ENCODE data around the gene PIGN.

Gene PIGN

GRCh38 chr18:62187543-62188510 is 971 bp upstream of the PIGN start:
- no peak overlapping the region for H4K5ac ChIP-seq (ENCODE audit: low read length)
- no CpG with 5 or more reads among the region's 54 CpGs for WGBS (ENCODE audit: extremely low coverage, insufficient coverage, low lambda C conversion rate)
- H3K4me1 ChIP-seq (ENCODE audit: control insufficient read depth, low read depth, low read length), result no peaks in the 10 kb centered on the region
- no peak overlapping the region for H3K23ac ChIP-seq (ENCODE audit: low read length)
- no peak overlapping the region for H2BK5ac ChIP-seq (ENCODE audit: low read length)
- H3K27ac ChIP-seq (ENCODE audit: low read depth, low read length), result peak overlapping the region; percentile 9
- H2BK120ac ChIP-seq (ENCODE audit: low read depth, low read length), result no peak overlapping the region
- H2AK5ac ChIP-seq (ENCODE audit: low read length), result no peak overlapping the region
- H3K27me3 ChIP-seq (ENCODE audit: insufficient read depth, low read length, poor library complexity), result no peaks in the 10 kb centered on the region
- no peak overlapping the region for H3K18ac ChIP-seq (ENCODE audit: low read length)
- peak; percentile 58 for DNase-seq
- H3K4me3 ChIP-seq (ENCODE audit: low read length), result peak overlapping the region; percentile 93
- peak overlapping the region; percentile 90 for H3K9ac ChIP-seq (ENCODE audit: low read length)
- no peak overlapping the region for H4K8ac ChIP-seq (ENCODE audit: low read depth, low read length)
- peak overlapping the region; percentile 15 for H3K4me2 ChIP-seq (ENCODE audit: low read length)
- peaks cover 8% of the 10 kb centered on the region for H3K79me1 ChIP-seq (ENCODE audit: low read length)
- H3K4ac ChIP-seq (ENCODE audit: low read depth, low read length), result peak overlapping the region; percentile 57
- no peak overlapping the region for H2BK15ac ChIP-seq (replicated peaks; ENCODE audit: low read depth)
- H3K56ac ChIP-seq (ENCODE audit: low read length), result peak overlapping the region; percentile 97
- H3K79me2 ChIP-seq (ENCODE audit: control insufficient read depth, insufficient read depth, low read length), result peaks cover 42% of the 10 kb centered on the region
- no peaks in the 10 kb centered on the region for H3K36me3 ChIP-seq (ENCODE audit: control insufficient read depth, insufficient read depth, low read length)

GRCh38 chr18:62186499-62186773 is 420 bp downstream of the PIGN start:
- H3K79me1 ChIP-seq (ENCODE audit: low read length), result peaks cover 9% of the 10 kb centered on the region
- peak overlapping the region; percentile 60 for H3K27ac ChIP-seq (ENCODE audit: low read depth, low read length)
- no peaks in the 10 kb centered on the region for H3K4me1 ChIP-seq (ENCODE audit: control insufficient read depth, low read depth, low read length)
- H3K4me3 ChIP-seq (ENCODE audit: low read length), result peak overlapping the region; percentile 60
- no peak overlapping the region for H2AK5ac ChIP-seq (ENCODE audit: low read length)
- no CpG with 5 or more reads among the region's 12 CpGs for WGBS (ENCODE audit: extremely low coverage, insufficient coverage, low lambda C conversion rate)
- no peak overlapping the region for H3K4ac ChIP-seq (ENCODE audit: low read depth, low read length)
- peak; percentile 89 for DNase-seq
- no peaks in the 10 kb centered on the region for H3K36me3 ChIP-seq (ENCODE audit: control insufficient read depth, insufficient read depth, low read length)
- no peak overlapping the region for H3K23ac ChIP-seq (ENCODE audit: low read length)
- H2BK120ac ChIP-seq (ENCODE audit: low read depth, low read length), result no peak overlapping the region
- H4K8ac ChIP-seq (ENCODE audit: low read depth, low read length), result no peak overlapping the region
- no peak overlapping the region for H3K18ac ChIP-seq (ENCODE audit: low read length)
- peak overlapping the region; percentile 31 for H2BK5ac ChIP-seq (ENCODE audit: low read length)
- peak overlapping the region; percentile 71 for H3K9ac ChIP-seq (ENCODE audit: low read length)
- peak overlapping the region; percentile 92 for H3K4me2 ChIP-seq (ENCODE audit: low read length)
- H3K79me2 ChIP-seq (ENCODE audit: control insufficient read depth, insufficient read depth, low read length), result peaks cover 31% of the 10 kb centered on the region
- H4K5ac ChIP-seq (ENCODE audit: low read length), result no peak overlapping the region
- no peaks in the 10 kb centered on the region for H3K27me3 ChIP-seq (ENCODE audit: insufficient read depth, low read length, poor library complexity)
- H2BK15ac ChIP-seq (replicated peaks; ENCODE audit: low read depth), result no peak overlapping the region
- H3K56ac ChIP-seq (ENCODE audit: low read length), result peak overlapping the region; percentile 88

GRCh38 chr18:62183578-62184195 is 3.2 kb downstream of the PIGN start:
- Histone ChIP-seq H3K9ac (ENCODE audit: low read length) (no peak overlapping the region), H2BK120ac (ENCODE audit: low read depth, low read length) (no peak overlapping the region), H3K4me3 (ENCODE audit: low read length) (no peak overlapping the region), H3K79me1 (ENCODE audit: low read length) (peaks cover 6% of the 10 kb centered on the region), H3K27ac (ENCODE audit: low read depth, low read length) (no peak overlapping the region), H3K4ac (ENCODE audit: low read depth, low read length) (no peak overlapping the region), H3K56ac (ENCODE audit: low read length) (no peak overlapping the region), H3K36me3 (ENCODE audit: control insufficient read depth, insufficient read depth, low read length) (no peaks in the 10 kb centered on the region), H3K23ac (ENCODE audit: low read length) (no peak overlapping the region), H3K4me2 (ENCODE audit: low read length) (no peak overlapping the region), H3K27me3 (ENCODE audit: insufficient read depth, low read length, poor library complexity) (no peaks in the 10 kb centered on the region), H4K5ac (ENCODE audit: low read length) (no peak overlapping the region), H2BK5ac (ENCODE audit: low read length) (no peak overlapping the region), H4K8ac (ENCODE audit: low read depth, low read length) (no peak overlapping the region), H2BK15ac (replicated peaks; ENCODE audit: low read depth) (no peak overlapping the region), H3K79me2 (ENCODE audit: control insufficient read depth, insufficient read depth, low read length) (peaks cover 14% of the 10 kb centered on the region), H2AK5ac (ENCODE audit: low read length) (no peak overlapping the region), H3K18ac (ENCODE audit: low read length) (no peak overlapping the region), H3K4me1 (ENCODE audit: control insufficient read depth, low read depth, low read length) (no peaks in the 10 kb centered on the region)
- peak; percentile 55 for DNase-seq
- no CpG with 5 or more reads among the region's 2 CpGs for WGBS (ENCODE audit: extremely low coverage, insufficient coverage, low lambda C conversion rate)

- no peak for DNase-seq
- Histone ChIP-seq H4K8ac (ENCODE audit: low read depth, low read length) (no peak overlapping the region), H3K79me1 (ENCODE audit: low read length) (peaks cover 4% of the 10 kb centered on the region), H3K23ac (ENCODE audit: low read length) (no peak overlapping the region), H3K4me1 (ENCODE audit: control insufficient read depth, low read depth, low read length) (no peaks in the 10 kb centered on the region), H3K9ac (ENCODE audit: low read length) (no peak overlapping the region), H3K27ac (ENCODE audit: low read depth, low read length) (no peak overlapping the region), H4K5ac (ENCODE audit: low read length) (no peak overlapping the region), H3K27me3 (ENCODE audit: insufficient read depth, low read length, poor library complexity) (no peaks in the 10 kb centered on the region), H3K4me2 (ENCODE audit: low read length) (no peak overlapping the region), H2BK15ac (replicated peaks; ENCODE audit: low read depth) (no peak overlapping the region), H2BK5ac (ENCODE audit: low read length) (no peak overlapping the region), H3K56ac (ENCODE audit: low read length) (no peak overlapping the region), H3K79me2 (ENCODE audit: control insufficient read depth, insufficient read depth, low read length) (no peaks in the 10 kb centered on the region), H3K4ac (ENCODE audit: low read depth, low read length) (no peak overlapping the region), H3K18ac (ENCODE audit: low read length) (no peak overlapping the region), H2AK5ac (ENCODE audit: low read length) (no peak overlapping the region), H3K4me3 (ENCODE audit: low read length) (no peak overlapping the region), H3K36me3 (ENCODE audit: control insufficient read depth, insufficient read depth, low read length) (no peaks in the 10 kb centered on the region), H2BK120ac (ENCODE audit: low read depth, low read length) (no peak overlapping the region)
- no CpG with 5 or more reads among the region's 3 CpGs for WGBS (ENCODE audit: extremely low coverage, insufficient coverage, low lambda C conversion rate)
Observed at GRCh38 chr18:62182220-62182619, 4.6 kb downstream of the PIGN start.

- no peak overlapping the region for H2AK5ac ChIP-seq (ENCODE audit: low read length)
- no peak overlapping the region for H3K18ac ChIP-seq (ENCODE audit: low read length)
- no peak overlapping the region for H2BK120ac ChIP-seq (ENCODE audit: low read depth, low read length)
- H3K4me2 ChIP-seq (ENCODE audit: low read length), result no peak overlapping the region
- H3K36me3 ChIP-seq (ENCODE audit: control insufficient read depth, insufficient read depth, low read length), result no peaks in the 10 kb centered on the region
- no peak overlapping the region for H3K9ac ChIP-seq (ENCODE audit: low read length)
- H2BK5ac ChIP-seq (ENCODE audit: low read length), result no peak overlapping the region
- no peak overlapping the region for H4K5ac ChIP-seq (ENCODE audit: low read length)
- no peak overlapping the region for H3K56ac ChIP-seq (ENCODE audit: low read length)
- H3K79me1 ChIP-seq (ENCODE audit: low read length), result peaks cover 4% of the 10 kb centered on the region
- H3K79me2 ChIP-seq (ENCODE audit: control insufficient read depth, insufficient read depth, low read length), result no peaks in the 10 kb centered on the region
- no peak overlapping the region for H3K4ac ChIP-seq (ENCODE audit: low read depth, low read length)
- no peak overlapping the region for H4K8ac ChIP-seq (ENCODE audit: low read depth, low read length)
- H3K4me3 ChIP-seq (ENCODE audit: low read length), result no peak overlapping the region
- no peak for DNase-seq
- H2BK15ac ChIP-seq (replicated peaks; ENCODE audit: low read depth), result no peak overlapping the region
- H3K4me1 ChIP-seq (ENCODE audit: control insufficient read depth, low read depth, low read length), result no peaks in the 10 kb centered on the region
- WGBS (ENCODE audit: extremely low coverage, insufficient coverage, low lambda C conversion rate), result no CpG with 5 or more reads among the region's 4 CpGs
- H3K27ac ChIP-seq (ENCODE audit: low read depth, low read length), result no peak overlapping the region
- H3K23ac ChIP-seq (ENCODE audit: low read length), result no peak overlapping the region
- no peaks in the 10 kb centered on the region for H3K27me3 ChIP-seq (ENCODE audit: insufficient read depth, low read length, poor library complexity)
Observed at GRCh38 chr18:62179213-62179612, 7.6 kb downstream of the PIGN start.
